Fibroblast of lung (primary cell): ENCODE measurements around the gene HINT3.

Source experiments
- EZH2 ChIP-seq: IDR thresholded peaks from 2 replicates; pipeline ENCODE4 v1.5.1; 2012; ENCODE audit warnings: low read length, control low read depth, mild to moderate bottlenecking; ENCODE audit errors: missing control alignments
- TF ChIP-seq, protein P1 (sequence below), 2 donors: IDR thresholded peaks in 1 of 2; conservative IDR thresholded peaks in 1 of 2; 1 replicate in 1 of 2; 2 replicates in 1 of 2; pipeline ENCODE4 v1.5.1; 2011 to 2012; ENCODE audit warnings: low read length in 2 of 2, control low read depth in 1 of 2, inconsistent platforms in 1 of 2, low read depth in 1 of 2, mild to moderate bottlenecking in 1 of 2

DNA sequence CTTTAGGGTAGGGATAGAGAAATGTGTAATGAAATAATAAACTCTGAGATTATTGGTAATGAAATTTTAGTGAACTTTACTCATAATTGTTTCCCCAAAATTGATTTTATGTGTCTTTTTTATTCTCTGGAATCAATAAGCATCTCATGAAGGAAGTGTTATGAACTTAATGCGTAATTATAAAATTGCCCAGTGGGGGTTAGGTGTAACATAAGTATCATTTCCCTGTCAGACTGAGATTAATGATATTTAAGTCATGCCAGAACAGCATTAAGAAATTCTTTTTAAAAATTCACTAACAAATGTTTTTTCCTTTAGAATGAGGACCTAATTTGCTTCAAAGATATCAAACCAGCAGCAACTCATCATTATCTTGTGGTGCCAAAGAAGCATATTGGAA lies 10.0 kb downstream of the HINT3 start:
- TF ChIP-seq, protein P1, sequence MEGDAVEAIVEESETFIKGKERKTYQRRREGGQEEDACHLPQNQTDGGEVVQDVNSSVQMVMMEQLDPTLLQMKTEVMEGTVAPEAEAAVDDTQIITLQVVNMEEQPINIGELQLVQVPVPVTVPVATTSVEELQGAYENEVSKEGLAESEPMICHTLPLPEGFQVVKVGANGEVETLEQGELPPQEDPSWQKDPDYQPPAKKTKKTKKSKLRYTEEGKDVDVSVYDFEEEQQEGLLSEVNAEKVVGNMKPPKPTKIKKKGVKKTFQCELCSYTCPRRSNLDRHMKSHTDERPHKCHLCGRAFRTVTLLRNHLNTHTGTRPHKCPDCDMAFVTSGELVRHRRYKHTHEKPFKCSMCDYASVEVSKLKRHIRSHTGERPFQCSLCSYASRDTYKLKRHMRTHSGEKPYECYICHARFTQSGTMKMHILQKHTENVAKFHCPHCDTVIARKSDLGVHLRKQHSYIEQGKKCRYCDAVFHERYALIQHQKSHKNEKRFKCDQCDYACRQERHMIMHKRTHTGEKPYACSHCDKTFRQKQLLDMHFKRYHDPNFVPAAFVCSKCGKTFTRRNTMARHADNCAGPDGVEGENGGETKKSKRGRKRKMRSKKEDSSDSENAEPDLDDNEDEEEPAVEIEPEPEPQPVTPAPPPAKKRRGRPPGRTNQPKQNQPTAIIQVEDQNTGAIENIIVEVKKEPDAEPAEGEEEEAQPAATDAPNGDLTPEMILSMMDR (conservative IDR thresholded peaks at IDR 0.05 in 1 of 2, IDR thresholded peaks at IDR 0.05 in 1 of 2; ENCODE audit: low read depth in 1 of 2, low read length in 2 of 2), result no peak
- no peak for TF ChIP-seq EZH2
